A549 (cell line): ENCODE measurements around the gene LGR5. TPM values are rescaled to one million over a fixed set of nuclear protein-coding genes. Genes with fewer than 3 reads are reported as not detected.

Experiments
- ATAC-seq, 2 experiments: fragments of 200-7000 bp in 1 of 2; fragments of >200 bp in 1 of 2; cut with Nextera tagmentation in 1 of 2; cut with Tn5 transposase in 1 of 2; 3 replicates each; pipeline versions ENCODE4 v1.8.0 to v1.9.1; 2018 to 2020; ENCODE audit warnings: mild to moderate bottlenecking in 1 of 2, moderate library complexity in 1 of 2
- CTCF ChIA-PET: fragments of 300-600 bp; sonication (Branson Sonifier 250); formaldehyde crosslinking; extraction: SDS; loops from one replicate; lab custom pipeline; 2021; ENCODE audit warnings: antibody characterized with exemption, inconsistent platforms; lab: Yijun Ruan, JAX
- POLR2A ChIA-PET: fragments of 350-600 bp; formaldehyde crosslinking; extraction: SDS; loops from one replicate; lab custom pipeline; 2021; ENCODE audit warnings: antibody characterized with exemption, inconsistent platforms; lab: Yijun Ruan, JAX
- DNase-seq, 2 experiments: peaks; one replicate each; pipeline versions ENCODE4 v3.0.0 to v3.0.0-alpha.2; 2011 to 2016; ENCODE audit warnings: low read depth in 1 of 2, low spot score in 1 of 2
- FAIRE-seq: peaks from 2 replicates; lab custom pipeline; 2011; peaks lifted over from hg19 to GRCh38; lab: Jason Lieb, UNC
- H3K27ac ChIP-seq, 2 experiments: fragments of >200 bp; sonication (Bioruptor Twin); formaldehyde crosslinking; 3 replicates each; pipeline ENCODE4 v1.5.1; 2016 to 2017
- H3K4me1 ChIP-seq: fragments of >200 bp; sonication (Bioruptor Twin); formaldehyde crosslinking; 3 replicates; pipeline ENCODE4 v1.6.1; 2016
- H3K4me2 ChIP-seq: fragments of >200 bp; sonication (Bioruptor Twin); formaldehyde crosslinking; 3 replicates; pipeline ENCODE4 v1.6.1; 2016
- H3K4me3 ChIP-seq: fragments of >200 bp; sonication (Bioruptor Twin); formaldehyde crosslinking; 3 replicates; pipeline ENCODE4 v1.5.1; 2016
- H3K9me3 ChIP-seq: fragments of >200 bp; sonication (Bioruptor Twin); formaldehyde crosslinking; 3 replicates; pipeline ENCODE4 v1.6.1; 2016
- BHLHE40 ChIP-seq: IDR thresholded peaks from 2 replicates; pipeline ENCODE4 v1.6.1; 2012; ENCODE audit warnings: low read depth, low read length, inconsistent platforms
- CBX8 ChIP-seq: fragments of 200-600 bp; sonication (generic); IDR thresholded peaks from 2 replicates; pipeline ENCODE4 v1.6.1; 2016
- CHD2 ChIP-seq: fragments of 150-350 bp; IDR thresholded peaks from 2 replicates; pipeline ENCODE4 v1.6.1; 2014; ENCODE audit warnings: low read length; ENCODE audit not compliant: partially characterized antibody
- EHMT2 ChIP-seq: fragments of 200-600 bp; sonication (generic); IDR thresholded peaks from 2 replicates; pipeline ENCODE4 v1.6.1; 2016; ENCODE audit warnings: antibody characterized with exemption, low read depth, mild to moderate bottlenecking, moderate library complexity
- GATA3 ChIP-seq: IDR thresholded peaks from 2 replicates; pipeline ENCODE4 v1.6.1; 2012; ENCODE audit warnings: borderline replicate concordance
- HDAC2 ChIP-seq: fragments of 200-600 bp; sonication (generic); IDR thresholded peaks from 2 replicates; pipeline ENCODE4 v1.6.1; 2016
- HOXA7 ChIP-seq: fragments of 250-450 bp; sonication (Bioruptor Pico); IDR thresholded peaks from 2 replicates; pipeline ENCODE4 v1.5.0; 2020; ENCODE audit warnings: mild to moderate bottlenecking, moderate library complexity
- HOXB13 ChIP-seq: fragments of 250-450 bp; sonication (Bioruptor Pico); IDR thresholded peaks from 2 replicates; pipeline ENCODE4 v1.5.0; 2020; ENCODE audit warnings: low read depth, mild to moderate bottlenecking, moderate library complexity
- HOXB5 ChIP-seq: fragments of 250-450 bp; sonication (Bioruptor Pico); IDR thresholded peaks from 2 replicates; pipeline ENCODE4 v1.5.0; 2020; ENCODE audit warnings: mild to moderate bottlenecking, moderate library complexity
- JUN ChIP-seq, 2 experiments: fragments of >200 bp; sonication (Bioruptor Twin); formaldehyde crosslinking; IDR thresholded peaks; 2 replicates in 1 of 2; 3 replicates in 1 of 2; pipeline ENCODE4 v1.6.1; 2016 to 2017
- JUNB ChIP-seq: fragments of >200 bp; sonication (Bioruptor Twin); formaldehyde crosslinking; IDR thresholded peaks from 2 replicates; pipeline ENCODE4 v1.6.1; 2016
- KDM1A ChIP-seq: fragments of 200-600 bp; sonication (generic); IDR thresholded peaks from 2 replicates; pipeline ENCODE4 v1.6.1; 2016; ENCODE audit warnings: low read depth, mild to moderate bottlenecking
- KDM5A ChIP-seq: fragments of 200-600 bp; sonication (generic); IDR thresholded peaks from 2 replicates; pipeline ENCODE4 v1.6.1; 2016; ENCODE audit warnings: antibody characterized with exemption, mild to moderate bottlenecking
- MAZ ChIP-seq: fragments of 150-350 bp; IDR thresholded peaks from 2 replicates; pipeline ENCODE4 v1.6.1; 2014; ENCODE audit warnings: antibody characterized with exemption, low read depth, low read length, borderline replicate concordance
- MYC ChIP-seq: IDR thresholded peaks from 2 replicates; pipeline ENCODE4 v1.6.1; 2012; ENCODE audit warnings: mild to moderate bottlenecking, inconsistent platforms, low read length, improper control_type of control experiment, borderline replicate concordance
- NR3C1 ChIP-seq: fragments of >200 bp; sonication (Bioruptor Twin); formaldehyde crosslinking; IDR thresholded peaks from 3 replicates; pipeline ENCODE4 v1.6.1; 2017
- PHF8 ChIP-seq: fragments of 200-600 bp; sonication (generic); IDR thresholded peaks from 2 replicates; pipeline ENCODE4 v1.6.1; 2016; ENCODE audit warnings: low read depth, mild to moderate bottlenecking, antibody characterized with exemption, moderate library complexity, borderline replicate concordance
- RAD21 ChIP-seq, 2 experiments: fragments of >200 bp in 1 of 2; sonication (Bioruptor Twin) in 1 of 2; formaldehyde crosslinking in 1 of 2; IDR thresholded peaks in 1 of 2; conservative IDR thresholded peaks in 1 of 2; 2 replicates in 1 of 2; 3 replicates in 1 of 2; pipeline ENCODE4 v1.6.1; 2012 to 2018; ENCODE audit warnings: inconsistent platforms in 1 of 2
- RCOR1 ChIP-seq: fragments of 150-350 bp; IDR thresholded peaks from 2 replicates; pipeline ENCODE4 v1.6.1; 2014; ENCODE audit warnings: antibody characterized with exemption, low read length, low read depth
- RFX5 ChIP-seq: fragments of 450-650 bp; IDR thresholded peaks from 2 replicates; pipeline ENCODE4 v1.7.1; 2014; ENCODE audit warnings: antibody characterized with exemption, mild to moderate bottlenecking, moderate library complexity
- RNF2 ChIP-seq: fragments of 200-600 bp; sonication (generic); IDR thresholded peaks from 2 replicates; pipeline ENCODE4 v1.6.1; 2016; ENCODE audit warnings: low read depth, mild to moderate bottlenecking, antibody characterized with exemption, moderate library complexity, borderline replicate concordance
- SMC3 ChIP-seq: fragments of >200 bp; sonication (Bioruptor Twin); formaldehyde crosslinking; IDR thresholded peaks from 3 replicates; pipeline ENCODE4 v1.6.1; 2018; ENCODE audit warnings: inconsistent platforms
- ZFP36 ChIP-seq: fragments of 450-650 bp; IDR thresholded peaks from 2 replicates; pipeline ENCODE4 v1.6.1; 2014; ENCODE audit warnings: borderline replicate concordance; ENCODE audit not compliant: partially characterized antibody
- ZSCAN20 ChIP-seq: fragments of 250-450 bp; sonication (Bioruptor Pico); IDR thresholded peaks from 2 replicates; pipeline ENCODE4 v1.8.0; 2022; ENCODE audit warnings: mild to moderate bottlenecking, moderate library complexity
- WGBS: methylation state at CpG from one replicate; pipeline ENCODE4 v1.1.6; 2017; ENCODE audit errors: missing lambda C conversion rate; 5-methylcytosine and 5-hydroxymethylcytosine counted together
- polyA plus RNA-seq, 4 experiments: library from polyadenylated mRNA; depleted of rRNA in 3 of 4; stranded (reverse); fragments of >200 nt; fragmentation: RNase III in 1 of 4; extraction: RNeasy Plus Mini Kit Qiagen cat#74134 plus additional on column Dnase treatment in 1 of 4; gene quantifications; 2 replicates in 3 of 4; 3 replicates in 1 of 4; pipeline ENCODE4 v1.2.3, GENCODE V29; 2011 to 2017
- TF ChIP-seq, protein P1 (sequence below): fragments of 450-650 bp; IDR thresholded peaks from 2 replicates; pipeline ENCODE4 v1.6.1; 2014; ENCODE audit warnings: antibody characterized with exemption
- TF ChIP-seq, protein P2 (sequence below): fragments of >200 bp; sonication (Bioruptor Twin); formaldehyde crosslinking; IDR thresholded peaks from 3 replicates; pipeline ENCODE4 v1.5.1; 2016
- TF ChIP-seq, protein P3 (sequence below): IDR thresholded peaks from 2 replicates; pipeline ENCODE4 v1.6.1; 2012
- TF ChIP-seq, protein P4 (sequence below): fragments of 250-450 bp; sonication (Bioruptor Pico); IDR thresholded peaks from 2 replicates; pipeline ENCODE4 v1.5.0; 2020; ENCODE audit warnings: low read depth, mild to moderate bottlenecking, moderate library complexity

Gene LGR5
- polyA plus RNA-seq, 2 of the 4 experiments (the other 2 are of a cell fraction): not detected

DNA sequence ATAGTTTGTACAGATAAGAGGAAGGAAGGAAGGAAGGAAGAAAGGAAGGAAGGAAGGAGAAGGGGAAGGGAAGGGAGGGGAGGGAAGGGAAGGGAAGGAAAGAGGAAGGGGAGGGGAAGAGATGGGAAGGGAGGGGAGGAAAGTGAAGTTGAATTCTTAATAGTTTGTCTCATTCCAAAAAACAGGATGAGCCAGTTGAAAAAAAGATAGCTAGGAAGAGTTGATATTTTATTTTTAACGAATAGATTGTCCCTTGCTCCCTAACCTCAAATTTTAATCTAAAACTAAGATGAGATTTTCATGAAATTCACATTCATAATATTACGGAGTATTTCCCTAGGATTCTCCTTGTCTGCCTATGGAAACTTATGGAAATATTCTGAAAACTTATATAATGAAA, 143.3 kb downstream of the LGR5 start:
- no peak for TF ChIP-seq MYC
- TF ChIP-seq GATA3: no peak
- TF ChIP-seq PHF8: no peak
- TF ChIP-seq ZSCAN20 (CRISPR knock-in tag): no peak
- no peak for TF ChIP-seq RCOR1
- TF ChIP-seq BHLHE40: no peak
- TF ChIP-seq SMC3: no peak
- TF ChIP-seq MAZ: no peak
- no peak for TF ChIP-seq JUN (IDR thresholded peaks at IDR 0.05)
- TF ChIP-seq, protein P1, sequence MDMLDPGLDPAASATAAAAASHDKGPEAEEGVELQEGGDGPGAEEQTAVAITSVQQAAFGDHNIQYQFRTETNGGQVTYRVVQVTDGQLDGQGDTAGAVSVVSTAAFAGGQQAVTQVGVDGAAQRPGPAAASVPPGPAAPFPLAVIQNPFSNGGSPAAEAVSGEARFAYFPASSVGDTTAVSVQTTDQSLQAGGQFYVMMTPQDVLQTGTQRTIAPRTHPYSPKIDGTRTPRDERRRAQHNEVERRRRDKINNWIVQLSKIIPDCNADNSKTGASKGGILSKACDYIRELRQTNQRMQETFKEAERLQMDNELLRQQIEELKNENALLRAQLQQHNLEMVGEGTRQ: no peak
- TF ChIP-seq, protein P2, sequence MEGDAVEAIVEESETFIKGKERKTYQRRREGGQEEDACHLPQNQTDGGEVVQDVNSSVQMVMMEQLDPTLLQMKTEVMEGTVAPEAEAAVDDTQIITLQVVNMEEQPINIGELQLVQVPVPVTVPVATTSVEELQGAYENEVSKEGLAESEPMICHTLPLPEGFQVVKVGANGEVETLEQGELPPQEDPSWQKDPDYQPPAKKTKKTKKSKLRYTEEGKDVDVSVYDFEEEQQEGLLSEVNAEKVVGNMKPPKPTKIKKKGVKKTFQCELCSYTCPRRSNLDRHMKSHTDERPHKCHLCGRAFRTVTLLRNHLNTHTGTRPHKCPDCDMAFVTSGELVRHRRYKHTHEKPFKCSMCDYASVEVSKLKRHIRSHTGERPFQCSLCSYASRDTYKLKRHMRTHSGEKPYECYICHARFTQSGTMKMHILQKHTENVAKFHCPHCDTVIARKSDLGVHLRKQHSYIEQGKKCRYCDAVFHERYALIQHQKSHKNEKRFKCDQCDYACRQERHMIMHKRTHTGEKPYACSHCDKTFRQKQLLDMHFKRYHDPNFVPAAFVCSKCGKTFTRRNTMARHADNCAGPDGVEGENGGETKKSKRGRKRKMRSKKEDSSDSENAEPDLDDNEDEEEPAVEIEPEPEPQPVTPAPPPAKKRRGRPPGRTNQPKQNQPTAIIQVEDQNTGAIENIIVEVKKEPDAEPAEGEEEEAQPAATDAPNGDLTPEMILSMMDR: no peak
- TF ChIP-seq ZFP36: no peak
- TF ChIP-seq CBX8: no peak
- TF ChIP-seq HOXA7: no peak
- TF ChIP-seq RFX5: no peak
- TF ChIP-seq EHMT2: no peak
- no peak for TF ChIP-seq JUNB
- TF ChIP-seq HOXB13 (CRISPR knock-in tag): no peak
- TF ChIP-seq, protein P3, sequence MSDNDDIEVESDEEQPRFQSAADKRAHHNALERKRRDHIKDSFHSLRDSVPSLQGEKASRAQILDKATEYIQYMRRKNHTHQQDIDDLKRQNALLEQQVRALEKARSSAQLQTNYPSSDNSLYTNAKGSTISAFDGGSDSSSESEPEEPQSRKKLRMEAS: no peak
- ATAC-seq: no peak
- H3K9me3 ChIP-seq: no peaks in the 10 kb centered on the region
- H3K27ac ChIP-seq: no peak overlapping the region
- no peaks in the 10 kb centered on the region for H3K4me1 ChIP-seq
- ChIA-PET CTCF (interaction anchor here (1.5 kb wide), 1 partner anchor 12 kb away, joined by 4 read pairs; no protein-coding TSS in a partner anchor), POLR2A (no interaction called here)
- WGBS: 44% methylated on average over 2 of the region's 2 CpGs
- FAIRE-seq: no peak
- no peak for DNase-seq
- H3K4me2 ChIP-seq: no peak overlapping the region
- H3K4me3 ChIP-seq: no peak overlapping the region

DNA sequence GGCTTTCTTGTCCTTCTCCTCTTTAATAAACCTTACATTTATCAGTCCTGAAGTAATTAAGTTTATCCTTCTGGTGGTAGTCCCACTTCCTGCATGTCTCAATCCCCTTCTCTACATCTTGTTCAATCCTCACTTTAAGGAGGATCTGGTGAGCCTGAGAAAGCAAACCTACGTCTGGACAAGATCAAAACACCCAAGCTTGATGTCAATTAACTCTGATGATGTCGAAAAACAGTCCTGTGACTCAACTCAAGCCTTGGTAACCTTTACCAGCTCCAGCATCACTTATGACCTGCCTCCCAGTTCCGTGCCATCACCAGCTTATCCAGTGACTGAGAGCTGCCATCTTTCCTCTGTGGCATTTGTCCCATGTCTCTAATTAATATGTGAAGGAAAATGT, 144.8 kb downstream of the LGR5 start:
- no peak overlapping the region for H3K4me2 ChIP-seq
- ChIA-PET POLR2A (no interaction called here), CTCF (no interaction called here)
- no peak overlapping the region for H3K27ac ChIP-seq
- no peak for TF ChIP-seq NR3C1
- TF ChIP-seq RNF2: no peak
- DNase-seq (no peak), ATAC-seq (no peak), FAIRE-seq (no peak)
- 2% methylated on average over 3 of the region's 3 CpGs for WGBS
- no peak overlapping the region for H3K4me3 ChIP-seq
- H3K9me3 ChIP-seq: no peaks in the 10 kb centered on the region
- H3K4me1 ChIP-seq: no peaks in the 10 kb centered on the region

DNA sequence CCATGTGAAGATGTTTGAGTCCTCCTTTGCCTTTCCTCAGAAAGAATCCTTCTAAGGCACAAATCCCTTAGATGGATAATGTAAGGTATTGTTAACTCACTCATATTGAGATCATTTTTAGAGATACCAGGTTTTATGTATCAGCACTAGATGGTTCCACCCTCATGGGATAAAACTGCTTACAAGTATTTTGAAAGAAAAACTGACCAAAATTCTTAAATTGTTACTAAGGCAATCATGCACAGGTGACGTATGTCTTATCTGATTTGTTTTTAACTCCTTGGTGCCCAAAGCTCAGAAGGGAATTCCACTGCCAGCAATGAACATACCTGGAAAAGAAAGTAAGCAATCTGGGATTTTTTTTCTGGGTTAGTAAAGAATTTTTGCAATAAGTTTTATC, 145.6 kb downstream of the LGR5 start:
- Histone ChIP-seq H3K27ac (no peak overlapping the region), H3K4me1 (no peaks in the 10 kb centered on the region), H3K4me2 (no peak overlapping the region), H3K9me3 (no peaks in the 10 kb centered on the region), H3K4me3 (no peak overlapping the region)
- no peak for DNase-seq
- ChIA-PET CTCF (no interaction called here), POLR2A (no interaction called here)
- WGBS: 26% methylated on average over 1 of the region's 1 CpG
- ATAC-seq: no peak
- FAIRE-seq: no peak
- TF ChIP-seq JUN (IDR thresholded peaks at IDR 0.05) (no peak), KDM1A (no peak), CHD2 (no peak), RAD21 (conservative IDR thresholded peaks at IDR 0.05 in 1 of 2, IDR thresholded peaks at IDR 0.05 in 1 of 2) (no peak), GATA3 (no peak), HOXB5 (no peak), ZFP36 (no peak), HDAC2 (no peak), JUNB (no peak), HOXB13 (CRISPR knock-in tag) (no peak), KDM5A (no peak)
- TF ChIP-seq, protein P4, sequence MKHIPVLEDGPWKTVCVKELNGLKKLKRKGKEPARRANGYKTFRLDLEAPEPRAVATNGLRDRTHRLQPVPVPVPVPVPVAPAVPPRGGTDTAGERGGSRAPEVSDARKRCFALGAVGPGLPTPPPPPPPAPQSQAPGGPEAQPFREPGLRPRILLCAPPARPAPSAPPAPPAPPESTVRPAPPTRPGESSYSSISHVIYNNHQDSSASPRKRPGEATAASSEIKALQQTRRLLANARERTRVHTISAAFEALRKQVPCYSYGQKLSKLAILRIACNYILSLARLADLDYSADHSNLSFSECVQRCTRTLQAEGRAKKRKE (CRISPR knock-in tag): no peak
